Tibial nerve (tissue), 3 donors: Measurements from ENCODE around the gene KSR1.

Experiments used
- CTCF ChIP-seq, 5 experiments: fragments of 200-600 bp in 3 of 5; fragments of 450-650 bp in 2 of 5; sonication (generic) in 3 of 5; IDR thresholded peaks; one replicate each; pipeline ENCODE4 v1.5.1; 2016 to 2019; ENCODE audit warnings: antibody characterized with exemption in 5 of 5, mild to moderate bottlenecking in 3 of 5, moderate library complexity in 2 of 5
- POLR2A ChIP-seq, 2 donors: fragments of 450-650 bp; IDR thresholded peaks; one replicate each; pipeline ENCODE4 v1.6.1; 2017; ENCODE audit warnings: antibody characterized with exemption in 2 of 2, mild to moderate bottlenecking in 2 of 2, moderate library complexity in 2 of 2

- TF ChIP-seq CTCF (IDR thresholded peaks at IDR 0.05) = no peak
- no peak for TF ChIP-seq POLR2A (IDR thresholded peaks at IDR 0.05)
Measured at GRCh38 chr17:27595208-27595607, 139.0 kb downstream of the KSR1 start.
